Muscle of back (tissue), 11 donors: ENCODE data around the gene SKAP2. TPM values are rescaled to one million over a fixed set of nuclear protein-coding genes. Genes with fewer than 3 reads are reported as not detected.

Experiments
- DNase-seq, 3 donors: peaks; one replicate each; pipeline versions ENCODE4 v3.0.0 to v3.0.0-alpha.2; 2013
- polyA plus RNA-seq, 10 donors: library from polyadenylated mRNA; unstranded; fragments of 120-200 nt; gene quantifications; one replicate each; pipeline ENCODE4 v1.2.1, GENCODE V29; 2013; ENCODE audit not compliant: insufficient read length in 10 of 10

The SKAP2 gene
- polyA plus RNA-seq, 10 donors: 9.5 to 15.3 (median 13.5) TPM

DNA sequence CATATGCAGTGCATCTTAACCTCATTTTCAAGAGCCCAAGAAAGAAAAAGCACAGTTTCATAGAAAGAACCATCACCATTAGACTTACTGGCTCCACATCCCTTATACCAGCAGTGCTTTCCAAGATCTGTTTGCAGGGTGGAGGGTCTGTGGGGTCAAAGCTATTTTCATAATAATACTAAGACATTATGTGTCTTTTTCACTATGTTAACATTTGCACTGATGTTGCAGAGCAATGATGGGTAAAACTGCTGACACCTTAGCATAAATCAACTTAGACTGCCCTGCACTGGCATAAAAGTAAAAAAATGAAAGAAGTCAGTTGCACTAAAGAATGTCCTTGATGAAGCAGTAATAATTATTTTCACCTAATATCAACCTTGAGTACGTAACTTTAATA, 166.2 kb downstream of the SKAP2 start:
- DNase-seq: no peak

DNA sequence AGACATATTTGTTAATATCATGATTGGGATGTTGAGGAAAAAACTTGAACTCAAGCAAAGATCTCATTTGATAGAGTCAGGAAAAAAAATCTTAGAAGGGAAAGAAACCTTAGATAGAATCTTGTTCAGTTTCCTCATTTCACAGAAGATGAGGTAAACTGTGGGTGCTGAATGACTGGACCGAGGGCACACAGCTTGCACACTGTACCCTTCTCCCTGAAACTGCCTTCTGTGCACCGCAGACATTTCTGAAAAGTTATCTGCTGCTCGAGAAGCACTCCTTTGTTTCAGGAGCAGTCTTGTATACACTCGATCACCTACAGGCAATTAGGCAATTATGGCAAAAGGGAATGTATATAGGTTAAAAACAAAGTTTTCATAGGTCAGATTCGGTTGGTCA, 167.4 kb downstream of the SKAP2 start:
- no peak for DNase-seq

DNA sequence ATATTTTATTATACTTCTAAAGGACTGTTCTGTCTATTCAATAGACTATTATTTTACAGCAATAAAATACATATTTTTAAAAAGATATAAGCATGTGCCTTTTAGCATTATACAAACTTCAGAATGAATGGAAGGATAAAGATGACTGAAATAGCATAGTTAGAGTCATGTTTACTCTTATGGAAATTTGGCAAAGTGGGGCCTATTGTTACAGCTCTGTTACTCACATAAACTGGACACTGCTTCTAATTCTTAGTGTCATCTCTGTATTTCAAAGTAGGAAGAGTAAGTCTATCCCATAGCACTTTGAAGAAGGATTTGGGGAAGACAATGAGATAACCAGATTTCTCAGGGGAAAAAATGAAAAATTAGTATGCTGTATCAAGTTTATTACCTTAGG, 168.2 kb downstream of the SKAP2 start:
- no peak for DNase-seq

DNA sequence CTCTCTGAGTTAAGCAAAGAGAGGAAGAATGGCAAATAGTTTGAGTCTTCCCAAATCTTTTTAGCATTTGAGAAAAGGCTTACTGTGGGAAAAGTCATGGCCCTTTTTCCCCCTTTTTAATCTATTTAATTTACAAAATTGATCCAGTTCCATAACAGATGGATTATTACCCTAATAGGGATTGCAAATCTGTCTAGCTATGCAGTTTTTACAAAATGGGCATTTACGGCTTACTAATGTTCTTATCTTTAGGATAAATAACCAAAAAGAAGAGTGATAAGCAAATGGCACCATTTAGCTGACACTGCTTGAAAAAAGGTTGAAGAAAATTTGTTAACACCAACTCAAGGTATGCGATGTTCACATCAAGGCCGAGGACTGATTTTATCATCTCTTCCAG, 169.7 kb downstream of the SKAP2 start:
- no peak for DNase-seq

DNA sequence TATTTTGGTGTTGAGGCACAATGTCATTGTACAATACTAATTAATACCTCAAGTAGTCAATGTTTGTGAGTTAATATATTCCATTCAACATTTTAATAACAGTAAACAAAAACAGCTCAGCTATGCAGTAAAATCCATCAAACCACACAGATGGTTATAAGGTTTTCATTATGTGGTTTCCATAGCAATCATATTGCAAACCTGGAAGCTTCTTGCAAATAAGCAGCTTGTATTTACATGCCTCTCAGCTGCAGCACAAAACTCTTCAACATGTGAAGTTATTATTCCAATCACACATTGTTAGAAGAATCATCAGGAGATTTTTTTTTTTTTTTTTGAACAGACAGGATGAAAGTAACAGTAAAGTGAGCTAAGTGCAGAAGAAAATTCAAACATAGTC, 170.2 kb downstream of the SKAP2 start:
- DNase-seq: peak; percentile 61 to 86 (median 69)

DNA sequence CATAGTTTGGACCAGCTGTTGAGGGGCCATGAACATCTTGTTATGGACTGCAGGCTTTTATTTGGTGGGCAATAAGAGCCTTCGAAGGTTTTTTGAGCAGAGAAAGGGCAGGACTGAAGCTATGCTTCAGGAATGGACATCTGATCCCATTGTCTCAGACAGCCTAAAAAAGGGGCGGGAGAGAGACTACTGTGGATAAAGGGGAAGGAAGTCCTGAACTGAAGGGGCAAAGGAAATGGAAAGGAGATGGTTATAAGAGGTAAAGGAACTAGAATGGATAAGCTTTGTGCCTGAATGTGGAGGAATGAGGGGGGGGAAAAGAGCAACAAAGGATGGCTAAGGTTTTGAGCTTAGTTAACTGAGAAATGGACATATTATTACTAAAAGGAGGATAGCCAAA, 172.5 kb downstream of the SKAP2 start:
- no peak for DNase-seq

DNA sequence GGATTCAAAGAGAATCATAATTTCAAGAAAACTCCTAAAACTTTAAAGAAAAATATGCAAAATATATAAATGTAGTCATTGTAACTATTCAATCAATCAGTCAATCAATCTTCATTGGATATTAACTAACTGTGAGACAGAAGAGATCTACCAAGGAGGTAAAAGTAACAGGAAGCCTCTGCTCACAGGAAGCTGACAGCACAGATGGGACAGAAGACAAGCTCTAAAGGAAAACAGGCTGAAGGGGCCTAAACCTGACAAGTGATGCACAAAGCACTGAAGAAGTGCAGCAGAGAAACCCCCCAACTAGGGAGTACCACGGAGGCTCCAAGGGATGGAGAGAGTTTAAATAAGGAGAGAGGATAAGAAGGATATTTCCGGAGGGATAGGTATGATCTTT, 173.0 kb downstream of the SKAP2 start:
- no peak for DNase-seq

DNA sequence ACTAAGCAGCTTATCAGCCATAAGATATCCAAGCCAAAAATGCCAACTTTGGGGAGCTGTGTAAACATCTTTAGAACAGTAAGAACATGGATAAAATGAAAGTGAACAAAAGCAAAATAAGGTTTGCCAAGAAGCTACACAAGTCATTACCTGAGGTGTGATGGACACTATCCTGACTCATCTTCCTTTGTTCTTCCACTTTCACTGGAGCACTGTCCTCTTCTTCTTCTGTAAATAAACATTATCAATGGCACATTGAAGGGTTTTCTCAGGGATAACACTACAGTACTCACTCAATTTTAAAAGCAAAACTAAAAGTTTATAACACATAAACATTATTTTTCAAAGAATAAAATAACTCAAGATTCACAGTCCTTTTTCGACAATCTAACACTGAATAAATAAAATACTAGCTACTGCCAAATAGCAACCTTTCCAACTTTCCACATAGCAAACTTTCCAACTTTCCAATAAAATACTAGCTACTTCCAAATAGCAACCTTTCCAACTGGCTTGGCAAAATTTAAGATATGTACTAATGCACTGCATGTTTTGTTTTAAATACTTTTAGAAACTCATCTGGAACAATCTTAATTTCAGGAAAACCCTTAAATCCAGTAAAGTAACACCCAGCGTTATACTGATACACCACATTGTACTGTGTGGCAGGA, 174.1 kb downstream of the SKAP2 start:
- DNase-seq: peak; percentile 67 to 92 (median 85)

DNA sequence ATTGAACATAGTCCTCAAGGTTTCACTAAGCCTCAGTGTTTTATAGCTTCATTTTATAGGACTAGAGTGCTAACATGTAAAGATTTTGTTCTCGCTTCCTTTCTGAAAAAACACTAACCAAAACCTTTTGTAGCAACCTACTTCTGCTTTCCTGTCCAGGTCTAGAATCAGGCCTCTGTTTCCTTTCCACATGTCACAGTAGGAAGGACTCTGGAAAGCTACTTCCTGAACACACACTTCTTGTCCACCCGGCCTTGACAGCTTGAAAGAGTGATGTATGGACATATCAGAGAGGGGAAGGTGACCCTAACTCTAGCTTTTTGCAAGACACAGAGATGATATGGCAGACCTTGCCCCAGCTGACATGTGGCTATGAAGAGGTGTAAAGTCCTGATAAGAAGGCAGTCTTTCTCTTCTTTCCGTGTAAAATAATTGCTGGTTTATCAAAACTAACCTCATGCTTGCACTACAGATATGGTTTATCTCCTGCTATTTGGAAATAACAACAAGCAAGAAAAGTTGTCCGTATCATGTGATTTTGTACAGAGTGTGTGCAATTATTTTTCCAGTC, 175.4 kb downstream of the SKAP2 start:
- peak in 1 of 3 donors; percentile 28 for DNase-seq

DNA sequence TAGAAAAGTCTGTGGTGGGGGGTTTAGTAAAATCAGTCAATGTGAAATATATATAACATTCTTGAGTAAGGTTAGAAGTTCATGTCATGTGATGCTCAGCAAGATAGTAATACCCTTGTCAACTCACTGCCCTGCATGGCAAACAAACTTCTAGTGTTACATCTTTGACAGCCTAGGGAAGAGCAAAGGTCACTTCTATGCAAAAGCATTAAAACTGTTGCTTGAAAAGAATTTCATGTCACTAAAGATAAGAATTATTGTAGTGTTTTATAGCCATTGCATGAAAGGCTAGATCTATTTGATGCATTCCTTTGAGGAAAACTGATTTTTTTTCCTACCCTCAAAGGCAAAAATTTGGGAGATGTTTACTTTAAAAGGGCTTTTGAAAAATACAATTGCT, 176.0 kb downstream of the SKAP2 start:
- DNase-seq: no peak

DNA sequence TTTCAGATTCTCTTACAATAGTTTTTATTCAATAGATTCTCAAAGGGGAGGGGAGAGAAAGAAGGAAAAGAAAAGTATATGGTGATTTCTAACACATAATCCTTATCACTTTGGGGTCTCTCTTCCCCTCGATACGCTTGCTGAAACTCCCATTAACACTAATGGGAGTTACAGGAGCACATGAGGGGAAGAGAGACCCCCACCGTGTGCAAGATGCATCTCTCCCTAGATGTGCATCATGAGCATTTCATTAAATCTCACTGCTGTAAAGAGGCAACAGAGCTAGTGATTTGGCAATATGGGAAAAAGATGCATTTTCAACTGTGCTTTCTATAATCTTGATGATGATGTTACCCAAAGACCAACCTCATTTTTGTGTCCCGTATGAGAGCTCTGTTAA, 177.4 kb downstream of the SKAP2 start:
- DNase-seq: no peak

DNA sequence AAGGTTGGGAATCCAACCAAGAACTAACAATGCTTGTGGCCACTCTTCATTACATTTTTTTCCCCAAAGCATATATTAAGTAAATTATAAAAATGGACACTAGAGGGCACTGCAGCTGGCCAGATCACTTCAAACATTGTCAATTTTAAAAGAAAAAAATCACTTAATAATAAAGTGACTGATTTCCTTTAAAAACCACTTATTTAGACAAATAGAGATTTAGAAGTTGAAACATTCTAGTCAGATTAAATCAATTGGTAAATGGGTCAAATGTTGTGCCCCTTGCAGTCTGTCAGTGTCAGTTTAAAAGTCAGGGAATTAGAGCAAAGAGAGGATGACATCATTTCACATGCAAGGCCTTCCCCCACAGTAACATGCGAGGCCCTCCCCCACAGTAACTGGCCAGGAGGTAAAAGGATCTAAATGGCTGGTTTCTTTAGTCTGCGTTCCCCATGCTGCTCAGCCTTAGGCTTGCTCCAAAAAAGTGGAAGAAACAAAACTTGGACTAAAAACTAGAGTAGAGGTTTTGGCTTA, 177.9 kb downstream of the SKAP2 start:
- DNase-seq: peak; percentile 85 to 95 (median 87)

DNA sequence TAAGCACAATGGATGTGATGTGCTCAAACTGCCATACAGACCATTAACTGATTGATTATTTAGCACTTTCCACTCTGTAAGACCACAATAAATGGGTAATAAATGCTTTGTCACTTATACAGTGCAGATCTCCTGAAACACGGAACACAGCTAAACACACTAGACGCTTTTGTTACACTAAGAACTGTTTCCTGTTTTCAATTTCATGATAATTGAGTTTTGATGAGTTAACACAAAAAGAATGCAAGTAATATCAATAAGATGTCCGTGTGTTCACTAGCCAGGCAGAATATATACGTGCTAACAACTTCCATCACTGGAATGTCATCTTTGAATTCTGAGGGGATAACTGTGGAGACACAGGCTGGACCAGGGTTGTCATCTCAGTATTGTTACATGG, 178.8 kb downstream of the SKAP2 start:
- DNase-seq: no peak

DNA sequence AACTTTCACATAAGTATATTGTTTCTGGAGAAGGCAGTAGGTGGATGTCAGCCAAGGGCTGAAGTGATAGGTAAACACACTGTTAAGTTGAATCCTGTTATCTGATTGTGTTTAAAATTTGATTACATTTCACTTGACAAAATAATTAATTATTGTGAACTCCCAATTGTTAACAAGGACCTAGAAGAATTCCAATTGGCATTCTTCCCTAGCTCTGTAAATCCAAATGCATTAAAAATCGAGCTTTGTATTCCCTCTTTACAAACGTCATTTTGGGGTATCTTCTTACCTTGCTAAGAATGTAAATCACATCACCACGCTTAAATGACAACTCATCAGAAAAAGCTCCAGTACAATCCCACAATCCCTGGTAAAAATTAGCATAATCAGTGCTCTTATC, 179.9 kb downstream of the SKAP2 start:
- no peak for DNase-seq

DNA sequence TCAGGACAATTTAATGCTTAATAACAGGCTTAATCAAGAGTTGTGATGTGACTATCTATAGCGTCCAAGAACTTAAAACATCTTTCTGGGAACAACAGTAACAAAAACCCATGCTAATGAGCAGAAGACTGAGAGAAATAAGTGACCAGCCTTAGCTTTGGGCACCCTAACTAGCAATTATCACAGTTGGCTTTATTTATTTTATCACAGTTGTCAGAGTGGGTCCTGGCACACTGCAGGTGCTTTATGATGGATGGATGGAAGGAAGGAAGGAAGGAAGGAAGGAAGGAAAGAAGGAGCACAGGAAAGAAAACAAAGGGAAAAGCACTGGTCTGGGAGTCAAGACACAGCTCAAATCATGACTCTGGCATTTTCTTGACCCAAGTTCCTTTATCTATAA, 181.1 kb downstream of the SKAP2 start:
- no peak for DNase-seq

DNA sequence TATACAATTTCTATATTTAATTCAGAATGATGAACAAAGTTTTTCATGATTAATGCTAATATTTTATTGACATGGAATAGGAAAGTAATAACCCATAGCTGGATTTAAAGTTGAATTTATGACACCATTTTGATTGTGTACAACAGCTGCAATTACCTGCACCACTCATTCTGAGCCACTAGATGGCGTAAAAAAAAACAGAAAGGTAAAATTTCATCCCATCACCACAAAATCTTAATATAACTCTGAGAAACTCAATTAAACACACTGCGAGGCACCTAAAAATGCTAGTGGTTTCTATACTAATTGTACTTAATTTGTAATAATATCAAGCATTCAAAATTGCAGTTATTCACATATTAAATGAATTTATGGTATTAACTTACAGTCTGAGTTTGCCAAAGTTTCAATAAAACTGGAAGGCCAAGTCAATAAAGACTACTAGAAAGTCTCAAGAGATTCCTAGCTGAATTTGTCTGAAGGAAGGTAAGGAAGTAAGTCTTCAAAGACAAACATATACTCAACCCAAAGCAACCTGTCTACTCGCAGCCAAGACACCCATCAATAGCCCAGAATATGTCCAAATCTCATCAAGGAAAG, 182.5 kb downstream of the SKAP2 start:
- peak in 1 of 3 donors; percentile 64 for DNase-seq

DNA sequence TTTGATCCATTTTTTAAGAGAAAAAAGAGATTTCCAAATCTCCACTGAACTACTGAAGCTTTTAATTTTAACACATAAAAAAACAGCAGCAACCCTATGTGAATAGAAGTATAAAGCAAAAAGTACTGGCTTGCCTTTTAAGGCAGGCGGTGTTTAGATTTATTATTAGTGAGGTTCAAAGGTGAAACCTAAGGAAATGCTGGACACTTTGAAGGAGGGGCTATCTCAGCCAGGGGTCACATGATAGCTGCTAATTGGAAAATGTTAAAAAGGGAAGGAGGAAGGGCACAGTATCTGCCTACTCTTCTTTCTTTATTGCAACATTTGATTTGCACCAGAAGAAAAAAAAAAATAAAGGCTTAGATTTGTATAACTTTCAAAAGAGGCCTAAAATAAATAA, 183.8 kb downstream of the SKAP2 start:
- no peak for DNase-seq

DNA sequence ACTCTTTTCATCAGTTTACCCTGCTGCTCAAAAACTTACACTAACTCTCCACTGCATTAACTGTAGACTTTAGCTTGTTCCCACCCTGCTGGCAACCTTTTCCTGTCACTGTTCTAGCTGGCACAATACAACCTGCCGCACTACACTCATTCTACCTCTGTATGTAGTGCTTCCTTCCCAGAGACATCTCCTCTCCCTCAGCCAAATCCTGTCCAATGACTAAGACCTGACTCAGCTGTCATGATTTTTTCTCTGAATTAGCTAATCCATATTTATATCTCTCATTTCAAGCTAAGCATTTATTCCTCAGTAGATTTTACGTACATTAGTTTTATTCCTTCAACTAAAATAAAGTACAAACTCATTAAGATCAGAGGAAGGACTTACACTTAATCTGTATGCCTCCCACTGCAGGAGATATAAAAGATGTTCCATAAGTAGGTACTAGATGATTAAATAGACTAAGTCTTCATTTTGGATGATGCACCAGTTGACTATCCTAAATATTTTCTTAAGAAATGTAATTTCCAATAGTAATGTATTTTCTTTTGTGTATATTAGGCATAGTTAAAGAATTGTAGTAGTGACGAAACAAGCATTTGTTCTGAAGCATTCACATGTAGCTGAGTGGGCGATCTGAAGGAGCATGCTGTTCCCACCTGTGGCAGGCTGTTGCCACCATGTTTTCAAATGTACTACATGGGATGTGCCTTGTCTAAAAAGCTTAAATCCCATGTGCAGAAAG, 189.1 kb downstream of the SKAP2 start:
- DNase-seq: no peak

DNA sequence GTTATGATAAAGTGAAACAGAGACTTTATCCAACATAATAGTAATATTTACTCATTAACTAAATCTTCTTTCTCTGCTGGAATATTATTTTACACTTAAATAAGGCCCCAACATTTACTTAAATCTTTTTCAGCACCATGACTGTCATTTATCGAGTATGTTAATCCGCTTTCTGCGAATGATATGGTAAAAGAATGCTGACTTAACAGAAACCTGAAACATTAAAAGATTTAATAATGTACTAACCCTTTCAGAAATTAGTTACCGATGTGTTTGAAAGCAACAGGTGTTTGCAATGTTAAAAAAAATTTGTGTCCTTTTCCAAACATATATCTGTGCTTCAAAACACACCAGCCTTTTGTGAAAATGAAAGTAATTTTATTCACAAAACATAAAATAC, 190.5 kb downstream of the SKAP2 start:
- DNase-seq: no peak

DNA sequence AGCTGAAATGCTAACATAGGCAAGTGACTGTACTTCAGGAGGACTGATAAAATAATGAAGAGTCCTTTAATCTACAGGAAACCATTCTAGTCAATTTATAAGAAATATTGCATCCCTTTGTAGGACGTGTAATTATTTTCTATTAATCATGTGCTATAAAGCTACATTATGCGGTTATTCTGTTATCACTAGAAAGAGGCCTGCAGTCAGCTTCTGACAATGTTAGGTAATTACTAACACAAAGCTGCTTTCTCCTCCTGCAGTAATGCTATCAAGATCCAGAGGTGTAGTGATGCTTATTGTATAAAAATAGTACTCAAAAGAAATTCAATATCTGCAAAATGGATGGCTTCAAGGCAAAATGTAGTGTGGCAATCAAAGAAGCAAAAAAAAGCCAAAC, 191.1 kb downstream of the SKAP2 start:
- no peak for DNase-seq

DNA sequence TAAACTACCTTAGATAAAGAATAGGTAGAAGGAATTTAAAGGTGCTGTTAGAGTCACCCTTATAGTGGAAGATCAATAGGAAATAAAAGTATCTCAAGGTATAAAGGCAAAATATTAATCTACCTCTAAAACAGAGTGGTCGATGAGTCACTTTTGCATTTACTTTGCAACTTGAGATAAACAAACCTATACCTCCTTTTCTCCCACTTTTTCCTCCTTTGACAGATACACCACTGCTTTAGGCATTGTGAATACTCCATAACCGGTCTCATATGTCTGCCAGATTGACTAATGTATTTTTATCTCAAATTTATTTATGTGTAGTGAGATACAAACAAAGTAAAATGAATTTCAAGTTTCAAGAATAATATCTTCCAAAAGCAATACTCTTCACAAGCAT, 193.5 kb downstream of the SKAP2 start:
- no peak for DNase-seq

DNA sequence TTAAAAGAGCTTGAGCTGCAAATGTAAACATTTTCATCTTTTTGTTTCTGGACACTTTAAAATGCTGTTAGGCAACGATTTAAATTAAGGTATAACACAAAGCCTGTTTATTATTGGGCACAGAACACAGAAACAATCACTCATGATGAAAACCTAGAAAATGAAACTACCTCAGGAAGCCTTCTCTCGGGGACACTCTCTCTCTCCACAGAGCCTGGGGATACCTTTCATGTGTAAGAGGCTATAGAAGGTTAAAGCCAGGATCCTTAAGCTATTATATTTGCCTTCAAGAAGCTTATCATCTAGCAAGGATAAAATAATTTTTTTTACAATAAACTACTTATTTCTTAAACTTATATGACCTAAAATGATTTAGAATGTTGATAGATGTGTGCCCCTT, 194.1 kb downstream of the SKAP2 start:
- no peak for DNase-seq

DNA sequence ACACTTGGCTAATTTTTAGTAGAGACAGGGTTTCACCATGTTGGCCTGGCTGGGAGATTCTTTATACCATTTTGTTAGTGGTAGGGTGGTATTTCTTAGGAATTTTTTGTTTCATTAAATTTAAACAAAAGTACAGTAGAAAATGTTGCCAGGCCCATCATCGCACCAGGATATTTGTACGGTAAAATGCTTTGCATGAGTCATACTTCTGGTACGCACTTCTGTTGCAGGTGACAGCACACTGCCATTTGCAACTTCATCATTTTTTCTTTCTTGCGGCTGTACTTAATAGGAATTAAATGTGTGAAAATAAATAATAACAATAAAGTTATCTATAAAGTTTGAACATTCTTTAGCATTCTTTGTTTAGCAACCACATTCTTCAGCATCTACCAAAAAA, 195.6 kb downstream of the SKAP2 start:
- DNase-seq: no peak
